ENCODE measurements around the gene HMX2.
"Not testable (repeated sequence)": the region's sequence is repeated elsewhere in the genome, so short reads cannot be mapped to it uniquely, and the experiment has no call there.

Gene HMX2

GRCh38 chr10:123153486-123154091 is 5.7 kb downstream of the HMX2 start:
- DNase-seq: no peak

GRCh38 chr10:123154092-123154710 is 6.3 kb downstream of the HMX2 start, which contains the start of gene BUB3:
Gene BUB3 (plus strand): TSS chr10:123154402. CDS start chr10:123154918, 516 bp downstream.
- DNase-seq: peak; percentile 98 to 100 (median 99)

- peak in 2 of 3 donors; percentile 55 to 71 for DNase-seq
Measured at GRCh38 chr10:123154711-123155505, 7.0 kb downstream of the HMX2 start.

GRCh38 chr10:123156078-123156477 is 8.1 kb downstream of the HMX2 start:
- DNase-seq: no peak

GRCh38 chr10:123157210-123157609 is 9.3 kb downstream of the HMX2 start:
- no peak for DNase-seq

GRCh38 chr10:123158682-123159081 is 10.7 kb downstream of the HMX2 start:
- no peak for DNase-seq

- DNase-seq: no peak
Measured at GRCh38 chr10:123160311-123160980, 12.5 kb downstream of the HMX2 start.

- DNase-seq: no peak
Measured at GRCh38 chr10:123164319-123164718, 16.4 kb downstream of the HMX2 start.

- DNase-seq: no peak
Measured at GRCh38 chr10:123165445-123166072, 17.6 kb downstream of the HMX2 start.

- no peak for DNase-seq
Measured at GRCh38 chr10:123166618-123167017, 18.7 kb downstream of the HMX2 start.

- no peak for DNase-seq
Measured at GRCh38 chr10:123170961-123171360, 23.0 kb downstream of the HMX2 start.

GRCh38 chr10:123171616-123172015 is 23.7 kb downstream of the HMX2 start:
- not testable (repeated sequence) for DNase-seq

- no peak for DNase-seq
Measured at GRCh38 chr10:123175389-123176387, 27.8 kb downstream of the HMX2 start.

- DNase-seq: not testable (repeated sequence)
Measured at GRCh38 chr10:123178390-123178789, 30.5 kb downstream of the HMX2 start.

GRCh38 chr10:123180101-123181090 is 32.5 kb downstream of the HMX2 start:
- no peak for DNase-seq

GRCh38 chr10:123183724-123184123 is 35.8 kb downstream of the HMX2 start:
- DNase-seq: no peak

- no peak for DNase-seq
Measured at GRCh38 chr10:123187781-123188180, 39.8 kb downstream of the HMX2 start.

- DNase-seq: no peak
Measured at GRCh38 chr10:123191886-123192285, 44.0 kb downstream of the HMX2 start.

- no peak for DNase-seq
Measured at GRCh38 chr10:123194056-123194455, 46.1 kb downstream of the HMX2 start.

Measured in suppressor macrophage treated with lipopolysaccharide for 1 hour (primary cell).